OCI-LY3 (cell line): ENCODE data around the gene NYNRIN.

Experiments
- H2AFZ ChIP-seq: fragments of 200-600, 300-600 bp; shearing (Covaris generic); 2 replicates; pipeline ENCODE4 v1.6.0; 2014; ENCODE audit warnings: antibody characterized with exemption, low read depth, low read length
- H3K27ac ChIP-seq: fragments of 200-600, 300-600 bp; sonication (generic); 2 replicates; pipeline ENCODE4 v1.5.1; 2014; ENCODE audit warnings: mild to moderate bottlenecking, low read length, moderate library complexity, mixed read lengths
- H3K27me3 ChIP-seq: fragments of 200-600, 300-600 bp; sonication (generic); 2 replicates; pipeline ENCODE4 v1.6.1; 2014; ENCODE audit warnings: low read depth, low read length, mixed read lengths
- H3K36me3 ChIP-seq: fragments of 200-600, 300-600 bp; sonication (generic); replicated peaks from 2 replicates; pipeline ENCODE3; 2014; ENCODE audit warnings: low read depth, low read length, mixed read lengths
- H3K4me1 ChIP-seq: fragments of 300-600, 200-600 bp; sonication (generic); 2 replicates; pipeline ENCODE4 v1.6.1; 2014; ENCODE audit warnings: low read length, mixed read lengths
- H3K4me2 ChIP-seq: fragments of 200-600, 300-600 bp; sonication (generic); 2 replicates; pipeline ENCODE4 v1.6.1; 2014; ENCODE audit warnings: low read length, mixed read lengths
- H3K4me3 ChIP-seq: fragments of 300-600, 200-600 bp; sonication (generic); 2 replicates; pipeline ENCODE4 v1.5.1; 2014; ENCODE audit warnings: antibody characterized with exemption, mild to moderate bottlenecking, low read length, moderate library complexity
- H3K79me2 ChIP-seq: fragments of 300-600, 200-600 bp; shearing (Covaris generic); 2 replicates; pipeline ENCODE4 v1.6.1; 2014; ENCODE audit warnings: mild to moderate bottlenecking, low read length, mixed read lengths
- H3K9ac ChIP-seq: fragments of 300-600, 200-600 bp; shearing (Covaris generic); 2 replicates; pipeline ENCODE4 v1.6.0; 2014; ENCODE audit warnings: mild to moderate bottlenecking, low read length, moderate library complexity
- H3K9me3 ChIP-seq: fragments of 200-600, 300-600 bp; shearing (Covaris generic); 2 replicates; pipeline ENCODE4 v1.6.1; 2014; ENCODE audit warnings: low read length, mixed read lengths; ENCODE audit not compliant: insufficient read depth
- H4K20me1 ChIP-seq: fragments of 200-600, 300-600 bp; sonication (generic); 2 replicates; pipeline ENCODE4 v1.6.1; 2016; ENCODE audit warnings: low read length, mixed read lengths; ENCODE audit not compliant: insufficient read depth
- CTCF ChIP-seq: fragments of 200-600, 300-600 bp; sonication (generic); IDR thresholded peaks from 2 replicates; pipeline ENCODE4 v1.5.1; 2014; ENCODE audit warnings: antibody characterized with exemption, low read length, low read depth
- EZH2phosphoT487 ChIP-seq: fragments of 200-600 bp; shearing (Covaris generic); IDR thresholded peaks from 2 replicates; pipeline ENCODE4 v1.6.1; 2018; ENCODE audit warnings: antibody characterized with exemption, mixed run types, low read depth

The NYNRIN gene

GRCh38 chr14:24406416-24406815 is 7.6 kb downstream of the NYNRIN start:
- Histone ChIP-seq H3K36me3 (no peaks in the 10 kb centered on the region), H3K4me3 (no peak overlapping the region), H3K27me3 (peaks cover 25% of the 10 kb centered on the region), H2AFZ (no peak overlapping the region), H3K9ac (no peak overlapping the region), H4K20me1 (no peaks in the 10 kb centered on the region), H3K4me2 (no peak overlapping the region), H3K79me2 (no peaks in the 10 kb centered on the region), H3K4me1 (no peaks in the 10 kb centered on the region), H3K27ac (no peak overlapping the region), H3K9me3 (no peaks in the 10 kb centered on the region)
- TF ChIP-seq EZH2phosphoT487, result no peak
- no peak for TF ChIP-seq CTCF

GRCh38 chr14:24407608-24408325 is 9.0 kb downstream of the NYNRIN start:
- Histone ChIP-seq H3K79me2 (no peaks in the 10 kb centered on the region), H2AFZ (no peak overlapping the region), H4K20me1 (no peaks in the 10 kb centered on the region), H3K4me1 (no peaks in the 10 kb centered on the region), H3K36me3 (no peaks in the 10 kb centered on the region), H3K9me3 (no peaks in the 10 kb centered on the region), H3K4me3 (no peak overlapping the region), H3K4me2 (no peak overlapping the region), H3K9ac (no peak overlapping the region), H3K27me3 (peaks cover 25% of the 10 kb centered on the region), H3K27ac (no peak overlapping the region)
- TF ChIP-seq CTCF (no peak), EZH2phosphoT487 (no peak)

- no peak overlapping the region for H3K9ac ChIP-seq
- no peaks in the 10 kb centered on the region for H3K9me3 ChIP-seq
- H3K79me2 ChIP-seq, result no peaks in the 10 kb centered on the region
- no peak overlapping the region for H2AFZ ChIP-seq
- H3K4me2 ChIP-seq, result no peak overlapping the region
- no peaks in the 10 kb centered on the region for H4K20me1 ChIP-seq
- no peak overlapping the region for H3K27ac ChIP-seq
- H3K27me3 ChIP-seq, result peaks cover 16% of the 10 kb centered on the region
- H3K4me1 ChIP-seq, result no peaks in the 10 kb centered on the region
- no peak overlapping the region for H3K4me3 ChIP-seq
- no peaks in the 10 kb centered on the region for H3K36me3 ChIP-seq
- TF ChIP-seq CTCF (no peak), EZH2phosphoT487 (no peak)
These were observed 10.0 kb downstream of the NYNRIN start for GRCh38 chr14:24408764-24409163.

GRCh38 chr14:24409192-24409591 is 10.4 kb downstream of the NYNRIN start:
- H3K36me3 ChIP-seq, result no peaks in the 10 kb centered on the region
- H3K4me1 ChIP-seq, result no peaks in the 10 kb centered on the region
- no peak overlapping the region for H3K4me3 ChIP-seq
- peaks cover 14% of the 10 kb centered on the region for H3K27me3 ChIP-seq
- H4K20me1 ChIP-seq, result no peaks in the 10 kb centered on the region
- TF ChIP-seq CTCF, result no peak
- no peak for TF ChIP-seq EZH2phosphoT487
- H3K4me2 ChIP-seq, result no peak overlapping the region
- H3K27ac ChIP-seq, result no peak overlapping the region
- no peak overlapping the region for H3K9ac ChIP-seq
- H3K9me3 ChIP-seq, result no peaks in the 10 kb centered on the region
- no peaks in the 10 kb centered on the region for H3K79me2 ChIP-seq
- H2AFZ ChIP-seq, result no peak overlapping the region
